ENCODE measurements around the gene FGF1.
A peak's percentile ranks its signal among the peaks of the same experiment; 100 is the strongest.

The FGF1 gene

DNA sequence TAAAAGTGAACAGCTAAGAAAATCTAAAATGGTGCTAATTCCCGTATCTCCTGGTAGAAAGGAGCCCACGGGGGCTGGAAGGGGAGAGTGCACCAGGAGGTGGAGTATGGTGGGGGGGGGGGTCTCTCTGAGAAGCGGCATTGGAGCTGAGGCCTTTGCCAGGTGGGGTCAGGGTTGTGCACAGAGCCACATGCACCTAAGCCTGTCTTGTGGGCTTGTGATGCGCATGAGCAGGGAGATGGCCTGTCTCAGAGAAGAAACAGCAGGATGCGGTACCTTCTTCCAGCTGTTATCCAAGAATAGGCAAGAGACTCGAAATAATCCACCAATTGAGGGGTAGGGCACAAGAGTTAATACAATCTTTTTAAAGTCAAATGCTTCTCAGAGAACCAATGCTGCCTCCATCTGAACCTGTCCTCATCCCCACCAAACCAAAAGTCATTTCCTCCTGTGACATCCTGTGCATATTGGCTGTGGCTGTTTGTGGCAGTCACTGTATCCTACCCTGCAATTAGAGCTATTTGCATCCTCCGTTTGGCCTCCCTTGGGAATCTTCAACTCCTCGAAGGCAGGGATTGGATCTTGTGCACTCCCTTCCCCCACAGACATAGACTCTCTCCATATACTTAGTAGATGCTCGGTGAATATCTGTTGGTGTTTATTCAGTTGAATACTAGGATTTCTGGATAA is 45.4 kb downstream of the FGF1 start:
- no peak for DNase-seq

DNA sequence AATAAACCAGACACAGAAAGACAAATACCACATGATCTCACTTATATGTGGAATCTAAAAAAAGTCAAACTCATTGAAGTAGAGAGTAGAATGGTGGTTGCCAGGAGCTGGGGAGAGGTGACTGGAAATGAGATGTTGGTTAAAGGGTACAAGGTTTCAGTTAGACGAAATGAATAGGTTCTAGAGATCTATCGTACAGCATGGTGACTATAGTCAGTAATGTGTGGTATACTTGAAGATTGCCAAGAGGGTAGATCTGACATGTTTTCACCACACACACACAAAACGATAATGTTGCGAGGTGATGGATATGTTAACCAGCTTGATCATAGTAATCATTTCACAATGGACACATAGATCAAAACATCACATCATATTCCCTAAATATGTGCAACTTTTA is 46.4 kb downstream of the FGF1 start:
- no peak for DNase-seq

DNA sequence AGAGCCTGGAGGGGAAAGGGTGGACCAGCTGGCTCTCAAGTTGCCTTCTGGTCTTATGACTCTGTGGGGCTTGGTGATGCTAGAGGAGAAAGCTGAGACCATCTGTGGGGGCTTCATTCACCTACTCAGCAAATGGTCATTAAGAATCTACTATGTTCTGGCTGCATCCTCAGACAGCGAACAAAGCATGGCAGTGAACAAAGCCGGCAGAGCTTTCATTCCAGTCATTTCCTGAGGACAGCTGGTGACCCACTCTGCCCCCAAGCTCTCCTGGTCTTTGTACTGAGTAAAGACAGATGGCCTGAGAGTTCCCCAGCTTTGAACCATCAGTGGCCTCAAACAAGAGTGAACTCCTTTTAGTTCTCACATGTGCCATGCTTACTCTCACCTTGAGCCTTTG is 48.0 kb downstream of the FGF1 start:
- no peak for DNase-seq

DNA sequence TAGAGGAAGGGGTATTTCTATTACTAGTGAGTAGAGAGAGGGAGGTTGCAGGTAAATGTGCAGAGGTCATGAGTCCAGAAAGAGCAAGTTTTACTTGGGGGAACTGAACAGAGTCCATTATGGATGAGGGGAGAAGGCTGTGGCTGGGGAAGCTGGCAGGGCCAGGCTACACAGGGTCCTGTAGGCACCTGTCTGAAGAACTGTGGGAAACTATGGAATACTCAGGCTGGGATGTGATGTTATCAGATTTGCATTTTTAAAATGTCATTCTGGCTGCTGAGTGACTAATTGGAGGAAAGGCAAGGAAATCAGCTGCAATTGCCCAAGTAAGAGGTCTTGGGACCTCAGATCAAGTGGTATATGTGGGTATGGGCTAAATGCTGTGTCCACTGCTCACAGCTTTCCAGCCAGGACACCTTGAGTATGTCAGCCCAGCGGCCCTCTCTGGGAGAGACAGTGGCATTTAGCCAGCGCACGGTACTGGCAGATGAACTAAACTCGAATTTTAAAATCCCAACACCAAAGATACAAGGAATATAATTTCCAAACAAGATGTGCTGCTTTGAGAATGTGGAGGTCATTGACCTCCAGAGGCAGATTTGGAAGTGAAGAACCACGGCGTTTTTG is 49.1 kb downstream of the FGF1 start:
- no peak for DNase-seq

DNA sequence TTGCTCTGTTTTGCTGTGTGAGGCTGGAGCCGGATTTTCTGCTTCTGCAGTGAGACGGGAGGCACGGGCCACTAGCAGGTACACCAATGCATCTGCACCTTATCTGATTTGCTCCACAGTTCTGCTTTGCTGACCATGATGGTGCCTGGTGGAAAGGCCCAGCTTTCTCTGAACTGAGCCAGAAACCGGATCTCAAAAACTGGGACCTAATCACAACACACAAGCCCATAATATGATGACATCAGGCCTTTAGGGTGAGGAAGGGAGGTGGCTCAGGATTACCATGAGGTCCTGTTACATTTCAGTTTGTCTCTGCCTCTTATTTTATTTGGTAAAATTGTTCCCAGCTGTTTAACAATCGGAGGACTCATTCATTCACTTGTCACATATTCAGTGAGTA is 49.8 kb downstream of the FGF1 start:
- no peak for DNase-seq

DNA sequence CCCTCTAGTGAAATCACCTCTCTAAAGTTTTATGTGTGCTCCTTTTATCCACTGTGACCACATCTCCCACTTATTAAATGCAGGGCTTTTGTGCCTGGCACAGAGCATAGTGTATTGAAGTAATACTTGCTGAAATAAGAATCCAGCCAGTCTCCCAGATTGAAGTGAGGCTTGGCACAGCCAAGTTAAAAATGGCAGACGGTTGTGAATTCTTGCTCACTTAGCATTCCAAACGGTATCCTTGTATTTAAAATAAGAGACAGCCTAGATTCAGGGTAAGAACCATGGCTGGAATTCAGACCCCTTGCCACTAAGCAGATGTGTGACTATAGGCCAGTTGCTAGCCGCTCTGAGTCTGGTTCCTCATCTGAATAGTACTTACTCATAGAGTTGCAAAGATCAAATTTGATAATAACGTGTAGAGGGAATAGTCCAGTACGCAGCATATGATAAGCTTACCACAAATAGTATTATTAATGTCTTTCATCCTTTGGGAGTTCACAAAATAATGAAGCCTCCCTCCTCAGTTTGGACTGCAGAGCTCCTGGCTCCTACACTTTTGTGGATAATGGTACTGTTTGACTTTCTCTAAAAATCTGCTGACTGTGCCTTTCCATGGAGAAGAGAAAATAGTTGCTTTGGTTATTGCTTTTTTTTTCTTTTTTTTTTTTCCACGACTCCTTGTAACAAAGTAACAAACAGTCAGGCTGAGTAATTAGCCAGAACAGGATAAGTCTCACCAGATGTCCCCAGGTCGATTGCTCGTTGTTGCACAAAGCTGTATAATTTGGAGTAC is 51.5 kb downstream of the FGF1 start:
- DNase-seq = no peak

DNA sequence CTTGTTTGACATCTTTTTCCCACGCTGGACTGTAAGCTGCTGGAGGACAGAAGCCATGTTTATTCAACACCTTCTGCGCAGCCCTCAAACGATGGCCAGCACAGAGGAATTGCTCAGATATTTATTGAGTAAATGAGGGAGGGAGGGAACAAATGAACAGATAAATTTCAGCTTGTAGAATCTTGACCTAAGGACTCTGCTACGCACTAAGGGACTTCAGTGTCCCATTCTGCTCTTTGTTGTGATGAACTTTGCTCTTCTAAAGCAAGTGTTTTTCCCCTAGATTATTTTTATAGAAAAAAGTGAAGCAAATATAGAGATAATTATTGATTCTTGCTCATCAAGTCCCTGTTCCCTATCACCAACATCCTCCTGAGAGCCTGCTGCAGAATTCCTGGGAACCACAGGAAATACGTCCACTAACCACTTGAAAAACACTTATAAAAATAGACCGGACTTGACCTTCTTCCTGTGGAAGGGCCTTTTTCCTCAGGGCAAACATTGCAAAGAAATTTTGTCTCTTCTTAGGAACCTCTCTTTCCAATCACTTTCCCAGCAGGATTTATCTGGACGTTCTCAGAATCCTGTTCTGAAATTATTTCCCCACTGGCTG is 54.9 kb downstream of the FGF1 start:
- no peak for DNase-seq

DNA sequence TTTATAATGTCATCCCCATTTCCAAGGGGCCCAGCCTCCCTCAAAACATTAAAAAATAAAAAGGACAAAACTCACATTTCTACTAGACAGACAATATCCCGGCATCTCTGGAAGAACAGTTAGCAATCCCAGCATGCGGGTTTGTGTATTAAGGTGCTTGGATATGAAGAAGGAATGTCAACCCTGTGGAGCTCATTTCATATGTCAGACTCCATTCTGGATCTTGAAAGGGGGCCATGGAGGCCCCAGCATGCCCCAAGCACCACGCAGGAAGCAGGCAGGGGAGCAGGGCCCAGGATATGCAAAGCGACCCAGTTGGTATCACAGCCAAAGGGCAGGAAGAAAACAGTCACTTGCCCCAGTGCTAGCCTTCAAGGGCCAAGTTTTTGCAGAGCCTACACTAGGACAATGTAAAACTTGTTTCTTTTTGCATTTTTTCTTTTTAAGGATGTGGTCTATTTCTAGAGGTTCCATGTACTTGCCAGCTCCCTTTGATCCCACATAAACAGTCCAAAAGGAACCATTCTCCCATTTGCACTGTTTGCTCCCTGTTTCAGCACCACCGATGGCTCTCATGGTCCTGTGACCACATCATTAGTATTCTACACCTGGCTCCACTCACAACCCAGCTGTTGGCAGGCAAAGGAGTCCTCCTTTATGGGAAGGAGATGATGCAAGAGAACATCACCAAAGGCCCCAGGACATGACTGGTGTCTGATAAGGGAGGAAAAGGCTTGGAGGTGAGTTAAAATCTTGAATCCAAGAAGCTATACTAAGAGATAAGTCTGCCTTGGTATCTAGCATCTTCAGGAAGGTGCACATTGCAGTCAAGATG is 58.3 kb downstream of the FGF1 start:
- DNase-seq = no peak

DNA sequence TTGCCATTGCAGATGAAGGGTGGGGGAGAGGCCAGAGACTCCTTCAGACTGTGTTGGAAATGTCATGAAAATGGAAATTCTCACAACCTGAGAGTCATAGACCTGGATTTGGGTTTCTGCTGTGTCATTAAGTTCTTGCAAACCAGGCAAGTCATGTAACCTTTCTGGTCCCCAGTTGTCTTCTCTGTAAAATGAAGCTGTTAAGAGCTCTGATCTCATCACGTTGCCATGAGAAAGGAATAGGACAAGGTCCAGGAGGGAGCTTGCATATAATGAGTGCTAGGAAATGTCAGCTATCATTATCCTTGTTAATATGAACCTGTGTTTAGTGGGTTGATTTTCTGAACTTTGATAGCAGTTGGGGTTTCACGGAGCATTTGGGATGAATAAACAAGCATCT is 59.1 kb downstream of the FGF1 start:
- DNase-seq = no peak

DNA sequence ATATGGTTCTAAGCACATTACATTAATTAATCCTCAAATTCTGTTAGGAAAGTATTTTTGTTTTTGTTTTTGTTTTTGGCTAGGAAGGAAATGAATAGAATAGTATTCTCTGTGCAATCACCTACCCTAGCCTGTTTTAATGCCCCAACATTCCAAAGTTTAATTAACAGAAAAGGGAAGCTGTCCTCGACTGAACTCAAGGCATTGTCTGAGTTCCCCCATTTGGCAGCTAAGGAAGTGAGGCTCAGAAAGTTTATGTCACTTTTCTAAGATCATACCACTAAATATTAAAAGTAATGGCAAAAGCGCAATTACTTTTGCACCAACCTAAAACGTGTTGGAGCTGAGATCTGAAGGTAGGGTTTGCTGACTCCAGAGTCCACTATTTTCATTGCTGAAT is 59.8 kb downstream of the FGF1 start:
- no peak for DNase-seq

DNA sequence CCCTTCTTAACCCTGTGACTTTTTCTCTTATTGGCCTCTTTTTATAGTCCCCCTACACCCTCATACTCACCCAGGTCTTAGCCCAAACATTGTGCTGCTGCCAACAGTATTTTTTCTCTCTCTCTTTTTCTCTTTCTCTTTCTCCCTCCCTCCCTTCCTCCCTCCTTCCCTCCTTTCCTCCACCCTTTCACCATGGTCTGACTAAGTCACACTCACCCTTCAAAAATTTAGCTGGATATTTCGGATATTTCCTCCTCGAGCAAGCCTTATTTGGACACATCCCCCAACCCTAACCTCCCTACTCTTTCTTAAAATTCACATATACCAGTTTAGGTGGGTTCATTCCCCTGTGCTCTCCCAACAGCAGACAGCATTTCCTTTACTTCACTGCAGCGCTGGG is 64.7 kb downstream of the FGF1 start:
- DNase-seq = no peak

DNA sequence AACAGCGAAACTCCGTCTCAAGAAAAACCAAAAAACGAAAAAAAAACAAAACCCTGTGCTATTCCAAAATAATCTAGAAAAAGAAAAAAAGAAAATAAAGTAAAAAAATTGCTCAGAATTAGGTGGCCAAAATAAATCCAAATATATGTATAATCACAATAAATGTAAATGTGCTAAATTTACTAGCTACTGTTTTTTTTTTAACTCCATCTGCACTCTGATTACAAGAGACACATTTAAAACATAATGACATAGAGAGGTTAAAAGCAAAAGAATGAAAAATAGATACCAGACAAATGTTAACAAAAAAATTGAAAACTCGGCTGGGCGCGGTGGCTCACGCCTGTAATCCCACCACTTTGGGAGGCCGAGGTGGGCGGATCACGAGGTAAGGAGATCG is 66.1 kb downstream of the FGF1 start:
- DNase-seq = no peak

DNA sequence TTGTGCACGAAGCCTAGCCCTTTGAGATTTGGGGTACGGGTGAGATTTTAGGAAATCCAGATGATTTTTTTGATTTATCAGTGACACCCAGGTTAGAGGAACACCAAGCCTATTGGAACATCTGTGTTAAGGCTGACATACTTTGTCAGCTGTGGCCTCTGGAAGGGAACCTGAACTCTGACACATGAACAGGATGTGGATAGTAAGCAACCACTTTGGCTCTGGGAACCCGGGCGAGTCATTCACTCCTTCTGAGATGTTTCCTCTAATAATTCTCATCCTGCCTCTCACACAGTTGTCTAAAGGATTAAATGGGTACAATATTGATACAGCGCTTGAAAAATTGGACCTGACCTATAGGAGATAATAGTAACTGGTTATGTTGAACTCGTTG is 67.8 kb downstream of the FGF1 start:
- no peak for DNase-seq

DNA sequence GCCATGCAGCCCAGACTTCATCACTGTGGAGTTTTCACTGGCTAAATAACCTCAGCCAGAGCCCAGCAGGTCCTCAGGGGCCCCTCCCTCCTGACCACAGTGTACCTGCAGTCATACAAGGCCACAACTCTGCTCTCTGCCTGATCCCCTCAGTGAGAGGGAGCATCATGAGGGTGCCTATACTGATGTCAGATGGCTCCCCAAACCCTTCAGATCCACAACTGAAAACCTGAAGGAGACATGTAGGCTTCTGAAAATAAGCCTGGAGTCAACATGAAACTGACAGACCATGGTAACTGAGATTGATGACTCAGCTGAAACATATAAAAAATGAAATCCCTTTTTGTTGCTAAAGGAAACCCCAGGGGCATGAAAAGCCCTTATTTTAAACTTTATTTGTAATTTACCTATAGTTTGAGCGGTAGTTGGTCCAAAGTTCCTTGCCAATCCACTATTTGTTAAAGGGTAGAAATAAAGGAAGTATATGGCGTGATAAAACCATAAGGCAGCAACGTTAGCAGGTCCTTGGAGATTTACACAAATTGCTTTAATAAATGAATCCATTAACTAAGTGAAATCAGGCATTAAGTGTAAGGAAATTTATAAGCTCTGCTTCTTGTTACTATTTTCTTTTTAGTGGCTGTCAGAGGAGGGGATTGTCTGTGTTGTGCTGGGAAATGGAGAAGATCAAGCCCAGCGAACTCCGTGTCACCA is 68.3 kb downstream of the FGF1 start:
- DNase-seq = no peak

DNA sequence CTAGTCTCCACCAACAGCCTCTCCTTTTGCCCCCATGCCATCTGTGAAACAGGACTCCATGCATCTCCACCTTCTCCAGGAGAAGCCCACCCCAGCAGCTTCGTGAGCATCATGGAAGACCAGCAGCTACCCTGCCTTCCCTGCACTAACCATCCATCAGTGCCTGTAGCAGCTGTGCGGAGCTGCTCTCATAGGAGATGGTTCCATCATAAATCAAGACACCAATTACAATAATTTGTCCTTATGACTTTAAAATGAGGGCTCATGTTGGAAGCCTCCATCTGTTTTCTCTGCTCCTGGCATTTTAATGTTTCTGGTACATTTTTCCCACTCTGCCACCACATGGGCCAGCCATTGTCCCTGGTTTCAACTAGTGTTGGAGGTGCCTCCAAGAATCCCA is 69.9 kb downstream of the FGF1 start:
- no peak for DNase-seq

DNA sequence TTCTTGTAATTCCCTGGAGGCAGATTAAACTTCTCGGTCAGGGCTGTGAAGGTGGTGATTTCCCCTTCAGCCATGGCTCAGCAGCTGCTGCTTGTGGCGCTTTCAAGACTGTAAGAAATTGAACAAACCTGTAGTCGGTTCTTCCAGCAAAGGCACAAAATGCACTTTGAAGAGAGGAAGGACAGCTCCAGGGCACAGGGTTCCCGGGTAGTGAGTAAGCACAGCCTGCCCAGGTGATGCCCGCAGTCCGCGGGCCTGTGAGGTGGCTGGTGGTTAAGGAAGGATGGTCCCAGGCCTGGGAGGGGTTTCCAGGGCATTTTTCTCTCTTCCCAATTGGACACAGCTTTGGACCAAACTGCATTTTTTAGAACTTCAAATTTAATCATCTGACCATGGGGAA is 71.8 kb downstream of the FGF1 start:
- no peak for DNase-seq

DNA sequence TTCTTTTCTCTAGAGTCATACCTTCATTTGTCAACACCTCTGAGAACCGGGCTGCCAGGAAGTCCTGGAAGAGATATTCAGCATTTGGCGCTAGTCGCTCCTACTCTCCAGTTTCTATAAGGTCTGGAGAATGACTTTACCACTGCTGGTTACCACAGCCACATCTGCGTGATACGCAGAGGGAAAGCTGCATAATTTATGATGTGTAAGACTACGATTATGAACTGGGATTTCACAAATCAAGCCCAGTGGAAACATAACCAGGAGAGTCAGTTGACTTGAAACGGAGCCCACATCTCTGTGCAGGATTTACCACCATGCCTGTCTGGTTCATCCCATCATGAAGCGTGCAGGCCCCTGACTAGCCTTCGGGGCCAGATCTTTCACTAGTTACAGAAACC is 72.6 kb downstream of the FGF1 start:
- no peak for DNase-seq

DNA sequence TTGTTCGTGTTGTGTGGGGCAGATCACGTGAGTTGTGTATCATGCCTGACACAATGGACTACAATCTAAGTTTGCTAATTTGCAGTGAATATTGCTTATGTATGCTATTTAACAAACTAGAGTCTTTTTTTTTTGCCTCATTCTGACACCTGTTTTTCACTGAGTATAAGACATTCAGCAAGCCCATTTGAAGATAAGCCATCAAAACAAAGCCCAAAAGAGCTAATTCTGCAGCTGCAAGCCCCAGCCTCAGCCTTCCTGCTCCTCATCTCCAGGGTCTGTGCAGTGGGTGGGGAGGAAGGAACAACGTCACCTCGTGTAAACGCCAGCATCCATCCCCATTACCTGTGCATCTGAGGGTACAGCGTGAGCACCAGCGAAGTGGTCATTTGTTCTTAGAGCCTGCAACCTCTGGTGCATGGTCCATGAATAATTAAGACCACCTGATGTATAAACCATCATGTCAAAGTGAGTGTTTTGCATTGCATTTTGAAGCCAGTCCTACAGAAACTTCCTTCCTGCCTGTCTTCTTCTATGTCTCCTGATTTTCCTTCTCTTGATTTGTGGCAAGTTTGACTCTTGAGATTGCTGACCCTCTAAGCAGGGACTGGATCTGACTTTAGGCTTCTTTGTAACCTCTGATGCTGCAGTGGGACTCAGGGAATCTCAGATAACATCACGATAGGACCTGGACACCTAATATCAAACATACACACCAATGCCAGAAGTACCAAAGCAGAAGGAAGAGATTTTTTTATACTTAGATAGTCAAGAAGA is 73.2 kb downstream of the FGF1 start:
- DNase-seq = no peak

DNA sequence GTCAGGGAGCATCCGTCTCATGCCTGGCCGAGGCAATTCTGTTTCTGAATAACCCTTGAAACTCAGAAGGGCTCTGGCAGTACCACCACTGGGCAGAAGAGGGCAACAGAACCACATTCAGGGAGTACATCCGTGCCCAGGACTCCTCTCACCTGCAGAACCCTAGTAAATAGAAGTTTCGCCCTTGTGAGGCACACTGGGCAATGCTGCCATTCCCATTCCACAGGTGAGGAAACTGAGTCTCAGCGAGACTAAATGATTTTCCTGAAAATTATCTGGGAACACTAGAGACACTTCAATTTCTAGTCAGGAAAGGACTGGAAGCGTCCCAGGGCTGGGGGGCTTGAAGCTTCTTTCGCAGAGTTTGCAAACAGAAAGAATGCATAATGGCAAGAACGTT is 74.7 kb downstream of the FGF1 start:
- DNase-seq = peak; percentile 48

DNA sequence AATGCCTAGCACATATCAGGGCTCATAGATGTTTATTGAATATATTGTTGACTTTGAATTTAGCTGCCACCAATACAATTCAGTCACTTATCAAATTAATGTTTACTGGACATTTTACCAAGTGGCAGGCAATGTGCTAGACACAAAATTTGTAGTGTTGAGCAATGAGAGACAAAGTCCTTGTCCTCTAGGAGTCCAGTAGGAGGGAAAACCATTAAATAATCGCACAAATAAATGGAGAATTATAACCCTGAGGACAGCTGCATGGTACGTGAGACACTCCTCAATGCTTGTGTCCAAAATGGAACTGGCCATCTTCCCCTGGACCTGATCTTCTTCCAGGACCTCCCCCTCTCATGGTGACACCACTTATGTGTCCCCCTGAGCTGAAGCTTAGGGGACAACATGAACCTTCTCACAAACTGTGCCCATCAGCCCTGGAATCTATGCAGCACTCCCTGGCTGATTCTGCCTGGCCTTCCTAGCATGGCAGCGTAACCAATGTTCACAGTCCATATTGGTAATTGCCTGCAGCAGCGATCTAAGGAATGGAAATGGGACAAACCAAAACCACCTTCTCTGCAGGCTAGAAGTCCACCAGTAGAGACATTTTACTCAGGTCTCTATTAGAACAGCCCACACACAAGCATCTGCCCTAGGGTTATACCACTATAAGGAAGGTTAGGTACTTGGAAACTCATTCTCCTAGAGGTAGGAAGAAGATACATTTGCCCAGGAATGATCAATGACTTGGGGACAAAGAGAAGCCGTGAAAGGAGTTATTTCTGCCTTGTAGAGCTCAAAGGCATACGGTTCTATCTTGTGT is 75.5 kb downstream of the FGF1 start:
- DNase-seq = no peak

Measured in T-helper 9 cell (primary cell).